ENCODE measurements around the gene TSPYL4.

Gene TSPYL4

DNA sequence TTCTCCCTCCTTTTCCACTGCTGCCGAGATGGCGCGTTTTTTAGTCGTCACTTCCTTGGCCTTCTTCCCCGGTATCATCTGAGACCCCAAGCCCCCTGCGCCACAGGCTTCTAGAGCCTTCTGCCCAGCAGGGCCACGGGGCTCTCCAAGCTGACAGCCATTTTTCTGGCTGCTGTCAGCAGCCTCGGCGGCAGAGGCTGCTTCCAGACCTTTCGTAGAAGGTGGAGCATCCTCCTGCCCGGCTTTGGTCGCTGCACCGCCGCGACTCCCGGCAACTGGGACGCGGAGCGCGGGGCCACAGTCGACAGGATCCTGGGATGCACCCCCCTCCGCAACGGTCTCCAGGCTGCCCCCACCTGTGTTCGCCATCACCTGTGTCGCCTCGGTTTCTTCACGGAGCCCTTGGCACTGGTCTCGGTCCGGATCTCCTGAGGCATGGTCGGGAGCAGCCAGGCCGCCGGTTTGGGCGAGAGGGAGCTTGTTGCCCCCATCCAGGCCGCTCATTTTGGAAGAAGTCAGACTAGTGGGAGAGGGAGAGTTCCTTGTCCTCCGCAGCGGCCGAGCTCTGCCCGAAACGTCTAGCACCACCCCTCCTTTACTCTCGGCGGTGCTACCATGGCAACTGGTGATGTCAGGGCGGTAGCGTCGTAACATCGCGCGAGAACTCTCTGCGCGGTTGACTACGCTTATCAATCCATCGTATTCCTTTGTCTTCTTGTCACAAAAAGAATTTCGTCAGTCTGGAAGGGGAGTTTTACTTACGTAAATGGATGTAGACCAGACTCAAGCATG, at the start of gene TSPYL4:
TSPYL4 (minus strand) TSS at position 571 of the 792 bp plus-strand sequence; CDS start at position 504, 67 bp downstream.
- no peaks in the 10 kb centered on the region for H3K27me3 ChIP-seq (replicated peaks; ENCODE audit: control insufficient read depth, insufficient read depth, low read length)
- TF ChIP-seq, protein P1, sequence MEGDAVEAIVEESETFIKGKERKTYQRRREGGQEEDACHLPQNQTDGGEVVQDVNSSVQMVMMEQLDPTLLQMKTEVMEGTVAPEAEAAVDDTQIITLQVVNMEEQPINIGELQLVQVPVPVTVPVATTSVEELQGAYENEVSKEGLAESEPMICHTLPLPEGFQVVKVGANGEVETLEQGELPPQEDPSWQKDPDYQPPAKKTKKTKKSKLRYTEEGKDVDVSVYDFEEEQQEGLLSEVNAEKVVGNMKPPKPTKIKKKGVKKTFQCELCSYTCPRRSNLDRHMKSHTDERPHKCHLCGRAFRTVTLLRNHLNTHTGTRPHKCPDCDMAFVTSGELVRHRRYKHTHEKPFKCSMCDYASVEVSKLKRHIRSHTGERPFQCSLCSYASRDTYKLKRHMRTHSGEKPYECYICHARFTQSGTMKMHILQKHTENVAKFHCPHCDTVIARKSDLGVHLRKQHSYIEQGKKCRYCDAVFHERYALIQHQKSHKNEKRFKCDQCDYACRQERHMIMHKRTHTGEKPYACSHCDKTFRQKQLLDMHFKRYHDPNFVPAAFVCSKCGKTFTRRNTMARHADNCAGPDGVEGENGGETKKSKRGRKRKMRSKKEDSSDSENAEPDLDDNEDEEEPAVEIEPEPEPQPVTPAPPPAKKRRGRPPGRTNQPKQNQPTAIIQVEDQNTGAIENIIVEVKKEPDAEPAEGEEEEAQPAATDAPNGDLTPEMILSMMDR (IDR thresholded peaks at IDR 0.05; ENCODE audit: insufficient read depth, low read length, poor library complexity, severe bottlenecking), result no peak
- H3K4me3 ChIP-seq (replicated peaks; ENCODE audit: low read depth, low read length), result peak within 1 kb of the TSS; percentile 87
- no peaks in the 10 kb centered on the region; the same call in none of the 2 replicates for H3K36me3 ChIP-seq (ENCODE audit: control insufficient read depth, insufficient read depth, low read length)
- DNase-seq (ENCODE audit: extremely low read depth, insufficient read length), result peak; percentile 86

DNA sequence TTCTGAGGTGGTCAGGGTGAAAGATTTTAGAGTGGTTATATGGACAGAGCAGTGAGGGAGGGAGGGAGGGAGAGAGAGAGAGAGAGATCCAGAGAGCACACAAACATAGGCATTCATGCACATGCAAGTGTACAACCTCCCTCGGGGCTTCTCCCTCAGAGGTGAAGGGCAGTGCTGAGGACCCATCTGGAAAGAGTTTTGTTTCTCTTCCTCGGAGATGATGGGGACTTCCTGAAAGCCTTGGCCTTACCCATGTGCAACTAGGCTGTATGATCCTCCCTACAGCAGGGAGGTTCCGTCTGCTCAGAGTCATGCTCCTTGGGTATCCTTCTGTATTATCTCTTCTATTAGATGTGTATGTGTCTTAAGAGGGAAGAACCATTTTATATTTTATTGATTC, 47.2 kb upstream of the TSPYL4 start:
- Histone ChIP-seq H3K27me3 (replicated peaks; ENCODE audit: control insufficient read depth, insufficient read depth, low read length) (no peaks in the 10 kb centered on the region), H3K36me3 (ENCODE audit: control insufficient read depth, insufficient read depth, low read length) (no peaks in the 10 kb centered on the region), H3K4me3 (replicated peaks; ENCODE audit: low read depth, low read length) (no peak overlapping the region)
- no peak for DNase-seq (ENCODE audit: extremely low read depth, insufficient read length)
- TF ChIP-seq, protein P1 (IDR thresholded peaks at IDR 0.05; ENCODE audit: insufficient read depth, low read length, poor library complexity, severe bottlenecking), result no peak

DNA sequence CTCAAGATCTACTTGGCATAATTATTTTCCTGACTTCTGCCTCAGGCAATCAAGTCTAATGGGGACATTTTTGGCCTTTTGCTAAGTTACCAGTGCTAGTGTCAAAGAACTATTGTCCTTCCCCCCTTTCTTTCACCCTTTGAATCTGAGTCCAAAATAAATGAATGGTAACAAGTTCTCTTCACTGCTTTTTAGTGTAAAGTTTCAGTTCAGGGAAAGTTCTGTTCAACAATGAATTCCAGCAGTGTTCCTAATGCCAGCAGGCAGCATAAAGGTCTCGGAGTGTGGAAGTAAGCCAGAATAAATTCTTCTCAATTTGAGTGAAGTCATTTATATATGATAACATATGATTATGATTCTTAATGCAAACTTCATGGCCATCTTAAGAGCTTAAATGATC, 46.7 kb upstream of the TSPYL4 start:
- no peak for DNase-seq (ENCODE audit: extremely low read depth, insufficient read length)
- H3K4me3 ChIP-seq (replicated peaks; ENCODE audit: low read depth, low read length), result no peak overlapping the region
- TF ChIP-seq, protein P1 (IDR thresholded peaks at IDR 0.05; ENCODE audit: insufficient read depth, low read length, poor library complexity, severe bottlenecking), result no peak

DNA sequence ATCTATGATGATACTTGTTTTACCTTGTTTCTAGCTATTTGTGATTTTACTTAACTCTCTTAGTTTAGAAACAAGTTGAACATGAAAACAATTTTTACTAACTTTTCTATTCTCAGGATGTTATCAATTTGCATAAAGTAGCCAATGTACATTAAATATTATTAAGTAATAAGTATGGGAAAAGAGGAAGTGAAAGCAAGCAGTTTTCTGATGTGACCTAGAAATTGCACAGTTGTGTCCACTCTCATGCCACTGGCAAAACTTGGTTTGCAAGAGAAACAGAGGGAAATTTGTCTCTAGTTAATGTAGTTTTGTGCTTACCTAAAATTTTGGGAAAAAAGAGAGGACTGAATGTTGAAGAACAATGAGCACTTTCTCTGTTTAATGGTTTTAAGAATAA, 45.1 kb upstream of the TSPYL4 start:
- H3K27me3 ChIP-seq (replicated peaks; ENCODE audit: control insufficient read depth, insufficient read depth, low read length), result no peaks in the 10 kb centered on the region
- DNase-seq (ENCODE audit: extremely low read depth, insufficient read length), result no peak
- H3K4me3 ChIP-seq (replicated peaks; ENCODE audit: low read depth, low read length), result no peak overlapping the region
- no peaks in the 10 kb centered on the region for H3K36me3 ChIP-seq (ENCODE audit: control insufficient read depth, insufficient read depth, low read length)
- TF ChIP-seq, protein P1 (IDR thresholded peaks at IDR 0.05; ENCODE audit: insufficient read depth, low read length, poor library complexity, severe bottlenecking), result no peak

More for the DNA sequence above, 46.7 kb upstream of the TSPYL4 start:
- Histone ChIP-seq H3K27me3 (replicated peaks; ENCODE audit: control insufficient read depth, insufficient read depth, low read length) (no peaks in the 10 kb centered on the region), H3K36me3 (ENCODE audit: control insufficient read depth, insufficient read depth, low read length) (no peaks in the 10 kb centered on the region)

DNA sequence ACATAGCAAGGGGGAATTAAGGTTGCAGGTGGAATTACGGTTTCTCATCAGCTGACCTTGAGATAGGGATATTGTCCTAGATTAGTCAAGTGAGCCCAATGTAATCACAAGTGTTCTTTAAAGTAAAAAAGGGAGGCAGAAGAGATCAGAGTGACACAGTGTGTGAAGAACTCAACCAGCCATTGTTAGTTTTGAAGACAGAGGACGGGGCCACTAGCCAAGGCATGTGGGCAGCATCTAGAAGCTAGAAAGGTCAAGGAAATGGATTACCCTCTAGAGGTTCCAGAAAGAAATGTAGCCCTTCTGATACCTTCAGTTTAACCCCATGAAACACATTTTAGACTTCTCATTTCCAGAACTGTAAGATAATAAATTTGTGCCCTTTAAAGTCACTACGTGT, 44.4 kb upstream of the TSPYL4 start:
- no peak overlapping the region for H3K4me3 ChIP-seq (replicated peaks; ENCODE audit: low read depth, low read length)
- no peak for DNase-seq (ENCODE audit: extremely low read depth, insufficient read length)
- no peaks in the 10 kb centered on the region for H3K27me3 ChIP-seq (replicated peaks; ENCODE audit: control insufficient read depth, insufficient read depth, low read length)
- H3K36me3 ChIP-seq (ENCODE audit: control insufficient read depth, insufficient read depth, low read length), result no peaks in the 10 kb centered on the region
- TF ChIP-seq, protein P1 (IDR thresholded peaks at IDR 0.05; ENCODE audit: insufficient read depth, low read length, poor library complexity, severe bottlenecking), result no peak

Measured in GM06990 (cell line).